SU-DHL-6 (cell line): ENCODE measurements around the gene FIGN.

Source experiments
- H2AFZ ChIP-seq: fragments of 200-600 bp; sonication (generic); 2 replicates; pipeline ENCODE4 v1.6.1; 2014; ENCODE audit warnings: low read depth, mild to moderate bottlenecking, moderate library complexity, mixed read lengths, antibody characterized with exemption, low read length; ENCODE audit not compliant: severe bottlenecking
- H3F3A ChIP-seq: fragments of 200-600 bp; shearing (Covaris generic); 2 replicates; pipeline ENCODE4 v1.6.0; 2016; ENCODE audit warnings: antibody characterized with exemption, mild to moderate bottlenecking; ENCODE audit not compliant: insufficient read depth
- H3K27ac ChIP-seq: fragments of 200-600 bp; sonication (generic); 2 replicates; pipeline ENCODE4 v1.5.1; 2016; ENCODE audit warnings: low read depth, mild to moderate bottlenecking, low read length, moderate library complexity, mixed read lengths
- H3K27me3 ChIP-seq: fragments of 200-600 bp; sonication (generic), shearing (Covaris generic); 2 replicates; pipeline ENCODE4 v1.6.0; 2014; ENCODE audit warnings: mild to moderate bottlenecking, low read length
- H3K36me3 ChIP-seq: fragments of 200-600 bp; sonication (generic); 2 replicates; pipeline ENCODE4 v1.6.1; 2014; ENCODE audit warnings: mild to moderate bottlenecking, low read length, mixed read lengths
- H3K4me2 ChIP-seq: fragments of 300-600, 200-600 bp; shearing (Covaris generic), sonication (generic); 2 replicates; pipeline ENCODE4 v1.6.0; 2014; ENCODE audit warnings: low read length, low read depth, mild to moderate bottlenecking; ENCODE audit not compliant: poor library complexity, severe bottlenecking
- H3K4me3 ChIP-seq: fragments of 200-600 bp; sonication (generic); 2 replicates; pipeline ENCODE4 v1.5.1; 2014; ENCODE audit warnings: antibody characterized with exemption, low read length, mild to moderate bottlenecking, mixed read lengths; ENCODE audit not compliant: insufficient read depth, poor library complexity, severe bottlenecking
- H3K79me2 ChIP-seq: fragments of 200-600 bp; sonication (generic); 2 replicates; pipeline ENCODE4 v1.6.1; 2014; ENCODE audit warnings: mild to moderate bottlenecking, low read length, moderate library complexity; ENCODE audit not compliant: insufficient read depth
- H3K9ac ChIP-seq: fragments of 200-600 bp; sonication (generic); 2 replicates; pipeline ENCODE4 v1.7.0; 2014; ENCODE audit warnings: mild to moderate bottlenecking, low read length
- H3K9me2 ChIP-seq: fragments of 200-600 bp; sonication (generic); replicated peaks from 2 replicates; pipeline ENCODE4 v1.6.1; 2014; ENCODE audit warnings: low read length; ENCODE audit not compliant: insufficient read depth
- H3K9me3 ChIP-seq: fragments of 200-600 bp; sonication (generic); 2 replicates; pipeline ENCODE4 v1.6.1; 2014; ENCODE audit warnings: low read length, mixed read lengths; ENCODE audit not compliant: insufficient read depth
- H4K20me1 ChIP-seq: fragments of 200-600 bp; sonication (generic); 2 replicates; pipeline ENCODE4 v1.6.1; 2014; ENCODE audit warnings: low read depth, mild to moderate bottlenecking, antibody characterized with exemption, low read length, moderate library complexity, mixed read lengths
- CTCF ChIP-seq: fragments of 200-600 bp; sonication (generic); IDR thresholded peaks from one replicate; pipeline ENCODE4 v1.5.1; 2017; ENCODE audit warnings: antibody characterized with exemption, mild to moderate bottlenecking, low read length, moderate library complexity; ENCODE audit not compliant: insufficient read depth, poor library complexity, severe bottlenecking
- EZH2phosphoT487 ChIP-seq: fragments of 200-600 bp; sonication (generic), shearing (Covaris generic); conservative IDR thresholded peaks from 2 replicates; pipeline ENCODE4 v1.6.1; 2018; ENCODE audit warnings: mild to moderate bottlenecking, antibody characterized with exemption, low read length, moderate library complexity, mixed read lengths

The FIGN gene

GRCh38 chr2:163665051-163665450 lies 70.8 kb downstream of the FIGN start:
- H3K79me2 ChIP-seq, result no peaks in the 10 kb centered on the region

GRCh38 chr2:163664610-163665009 lies 71.2 kb downstream of the FIGN start:
- Histone ChIP-seq H3K27ac (no peak overlapping the region), H3K4me3 (no peak overlapping the region), H3K4me2 (no peak overlapping the region), H2AFZ (no peak overlapping the region), H3K36me3 (no peaks in the 10 kb centered on the region), H3K9me2 (no peaks in the 10 kb centered on the region), H4K20me1 (no peaks in the 10 kb centered on the region), H3K9me3 (no peaks in the 10 kb centered on the region), H3K79me2 (no peaks in the 10 kb centered on the region), H3K9ac (no peak overlapping the region), H3F3A (no peaks in the 10 kb centered on the region), H3K27me3 (no peaks in the 10 kb centered on the region)
- TF ChIP-seq EZH2phosphoT487 (no peak), CTCF (no peak)

More at GRCh38 chr2:163665051-163665450, 70.8 kb downstream of the FIGN start:
- Histone ChIP-seq H3F3A (no peaks in the 10 kb centered on the region), H3K27ac (no peak overlapping the region), H3K27me3 (no peaks in the 10 kb centered on the region), H3K4me3 (no peak overlapping the region), H3K36me3 (no peaks in the 10 kb centered on the region), H3K4me2 (no peak overlapping the region), H4K20me1 (no peaks in the 10 kb centered on the region), H3K9me3 (no peaks in the 10 kb centered on the region), H3K9me2 (no peaks in the 10 kb centered on the region), H2AFZ (no peak overlapping the region), H3K9ac (no peak overlapping the region)
- TF ChIP-seq CTCF (no peak), EZH2phosphoT487 (no peak)

GRCh38 chr2:163662141-163662780 lies 73.5 kb downstream of the FIGN start:
- H3K27me3 ChIP-seq, result no peaks in the 10 kb centered on the region
- H3K9me2 ChIP-seq, result no peaks in the 10 kb centered on the region
- no peak overlapping the region for H3K27ac ChIP-seq
- no peak overlapping the region for H2AFZ ChIP-seq
- no peak overlapping the region for H3K4me2 ChIP-seq
- H3K4me3 ChIP-seq, result no peak overlapping the region
- H3K9me3 ChIP-seq, result no peaks in the 10 kb centered on the region
- no peaks in the 10 kb centered on the region for H3K36me3 ChIP-seq
- H4K20me1 ChIP-seq, result no peaks in the 10 kb centered on the region
- no peaks in the 10 kb centered on the region for H3F3A ChIP-seq
- no peaks in the 10 kb centered on the region for H3K79me2 ChIP-seq
- no peak overlapping the region for H3K9ac ChIP-seq
- TF ChIP-seq CTCF (no peak), EZH2phosphoT487 (no peak)
